Non-pigmented ciliary epithelial cell (primary cell): ENCODE results near the gene PLD2.
"Not testable (repeated sequence)": the region's sequence is repeated elsewhere in the genome, so short reads cannot be mapped to it uniquely, and the experiment has no call there.

Source experiments
- DNase-seq: peaks from one replicate; pipeline ENCODE4 v3.0.0-alpha.2; 2010; ENCODE audit warnings: low read depth

Gene PLD2

DNA sequence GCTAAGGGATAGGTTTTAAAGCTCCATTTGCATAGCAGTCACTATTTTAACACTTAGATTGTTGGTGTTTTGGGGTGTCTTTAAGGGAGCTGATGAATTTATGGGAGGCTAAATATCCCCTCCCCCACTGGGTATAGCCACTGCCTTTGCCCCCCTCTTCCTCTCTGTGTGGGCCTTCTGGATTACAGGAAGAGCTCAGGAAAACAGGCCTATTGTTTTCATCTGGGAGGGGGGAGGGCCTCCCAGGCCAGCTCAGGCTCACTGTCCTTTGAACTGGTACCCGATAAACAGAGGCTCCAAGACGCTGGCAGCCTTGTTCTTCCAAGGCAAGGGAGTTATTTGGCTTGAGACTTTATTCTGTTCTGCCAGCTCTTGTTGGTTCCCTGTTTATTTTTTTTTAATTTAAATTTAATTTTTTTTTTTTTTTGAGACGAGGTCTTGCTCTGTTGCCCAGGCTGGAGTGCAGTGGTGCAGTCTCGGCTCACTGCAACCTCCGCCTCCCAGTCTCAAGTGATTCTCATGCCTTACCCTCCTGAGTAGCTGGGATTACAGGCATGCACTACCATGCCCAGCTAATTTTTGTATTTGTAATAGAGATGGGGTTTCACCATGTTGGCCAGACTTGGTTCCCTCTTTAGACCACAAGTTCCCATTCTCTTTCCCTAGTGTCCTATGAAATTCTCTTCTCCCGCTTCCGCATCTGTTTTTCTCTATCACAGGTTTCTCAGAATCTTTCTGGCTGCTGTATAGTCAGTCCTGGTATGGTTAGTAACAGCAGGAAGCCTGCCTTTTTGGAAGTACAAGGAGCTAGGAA, 51.3 kb downstream of the PLD2 start:
- DNase-seq = no peak

DNA sequence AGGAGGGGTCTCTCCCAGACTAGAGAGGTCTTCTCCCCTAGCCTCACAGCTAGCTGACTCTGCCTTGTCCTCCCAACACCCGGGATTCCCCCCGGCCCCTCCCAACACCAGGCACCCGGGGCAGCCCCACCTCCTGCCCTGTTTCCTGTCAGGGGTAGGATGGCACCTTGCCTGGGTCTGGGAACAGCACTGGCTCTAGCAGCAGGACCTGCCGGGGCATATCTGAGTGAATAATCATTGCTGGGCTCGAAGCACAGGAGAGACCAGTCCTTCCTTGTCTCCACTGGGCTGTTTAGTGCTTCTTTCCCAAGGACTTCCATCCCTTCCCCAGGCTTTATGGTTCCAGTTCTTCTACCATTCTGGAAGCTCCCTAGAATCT, 51.9 kb downstream of the PLD2 start:
- no peak for DNase-seq

DNA sequence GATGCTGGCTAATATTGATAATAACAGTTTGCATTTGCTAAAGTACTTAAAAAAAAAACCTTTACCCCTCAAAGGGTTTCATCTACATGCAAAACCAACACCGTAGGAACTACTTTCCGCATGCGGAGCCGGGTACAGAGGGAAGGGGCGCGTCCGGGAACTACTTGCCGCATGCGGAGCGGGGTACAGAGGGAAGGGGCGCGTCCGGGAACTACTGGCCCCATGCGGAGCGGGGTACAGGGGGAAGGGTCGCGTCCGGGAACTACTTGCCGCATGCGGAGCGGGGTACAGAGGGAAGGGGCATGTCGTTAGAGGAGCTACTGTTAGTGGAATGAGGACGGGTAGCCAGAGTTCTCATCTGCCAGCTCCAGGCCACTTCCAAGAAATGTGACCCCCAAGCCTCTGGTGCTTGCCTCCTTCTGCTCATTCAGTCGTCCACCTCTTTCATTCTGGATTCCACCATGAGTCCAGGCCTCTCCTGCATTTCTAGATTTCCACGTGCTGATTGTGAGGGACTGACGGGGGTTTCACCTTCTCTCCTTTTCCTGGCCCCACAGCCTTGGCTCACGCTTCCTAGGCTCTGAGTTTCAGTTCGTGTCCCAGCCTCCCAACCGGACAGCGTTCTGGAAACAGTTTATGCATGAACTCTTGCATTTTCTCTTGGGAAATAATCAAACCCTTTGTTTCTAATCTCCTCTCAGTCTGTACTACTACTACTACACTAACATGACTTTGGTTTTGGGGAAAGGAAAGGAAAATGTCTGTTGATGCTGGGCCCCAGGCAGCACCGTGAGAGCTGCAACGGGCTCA, 53.1 kb downstream of the PLD2 start:
- no peak for DNase-seq

DNA sequence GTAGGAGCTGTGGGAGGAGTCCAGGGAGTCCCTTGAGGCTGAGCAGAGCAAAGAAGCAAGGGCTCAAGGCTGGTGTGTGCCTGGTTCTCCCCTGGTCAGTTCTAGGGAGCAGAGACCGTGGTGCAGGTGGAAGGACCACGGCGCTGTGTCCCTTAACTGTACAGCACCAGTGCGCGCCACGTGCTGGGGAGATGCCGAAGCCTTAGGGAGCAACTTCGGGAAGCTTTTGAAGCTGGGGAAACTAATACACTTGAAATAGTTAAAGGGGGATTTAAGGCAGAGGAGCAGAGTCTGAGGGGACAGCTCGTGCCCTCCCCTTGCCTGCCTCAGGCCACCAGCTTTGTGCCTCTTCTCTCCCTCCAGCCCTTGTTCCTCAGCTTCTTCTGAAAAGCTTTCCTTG, 53.7 kb downstream of the PLD2 start:
- no peak for DNase-seq

DNA sequence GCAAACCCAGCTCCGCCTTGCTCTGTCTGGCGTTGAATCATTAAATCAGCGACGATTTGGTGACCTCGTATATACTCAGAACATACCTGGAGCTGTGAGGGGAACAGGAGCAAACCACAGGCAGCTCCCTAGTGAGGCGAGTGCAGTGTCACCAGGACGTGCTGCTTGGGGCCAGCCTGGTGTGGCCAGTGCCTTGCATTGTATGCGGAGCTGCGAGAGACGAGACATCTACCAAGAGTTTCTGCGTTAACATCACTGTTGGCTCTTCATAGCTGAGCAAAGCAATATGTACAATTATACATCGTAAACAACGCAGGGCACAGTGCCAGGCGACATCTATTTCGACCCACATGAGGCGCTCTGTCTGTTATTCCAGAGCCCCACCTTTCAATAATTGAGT, 54.1 kb downstream of the PLD2 start:
- no peak for DNase-seq

DNA sequence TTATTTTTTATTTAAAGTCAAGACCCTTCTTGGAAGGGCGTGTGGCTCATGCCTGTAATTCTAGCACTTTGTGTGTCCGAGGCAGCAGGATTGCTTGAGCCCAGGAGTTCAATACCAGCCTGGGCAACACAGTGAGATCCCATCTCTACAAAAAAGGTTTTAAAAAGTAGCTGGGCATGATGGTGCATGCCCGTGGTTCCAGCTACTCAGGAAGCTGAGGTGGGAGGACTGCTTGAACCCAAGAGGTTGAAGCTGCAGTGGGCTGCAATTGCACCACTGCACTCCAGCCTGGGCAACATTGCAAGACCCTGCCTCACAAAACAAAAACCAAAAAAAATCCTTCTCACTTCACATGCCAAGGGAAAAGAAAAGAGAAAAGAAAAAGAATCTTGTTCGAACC, 55.8 kb downstream of the PLD2 start:
- no peak for DNase-seq

DNA sequence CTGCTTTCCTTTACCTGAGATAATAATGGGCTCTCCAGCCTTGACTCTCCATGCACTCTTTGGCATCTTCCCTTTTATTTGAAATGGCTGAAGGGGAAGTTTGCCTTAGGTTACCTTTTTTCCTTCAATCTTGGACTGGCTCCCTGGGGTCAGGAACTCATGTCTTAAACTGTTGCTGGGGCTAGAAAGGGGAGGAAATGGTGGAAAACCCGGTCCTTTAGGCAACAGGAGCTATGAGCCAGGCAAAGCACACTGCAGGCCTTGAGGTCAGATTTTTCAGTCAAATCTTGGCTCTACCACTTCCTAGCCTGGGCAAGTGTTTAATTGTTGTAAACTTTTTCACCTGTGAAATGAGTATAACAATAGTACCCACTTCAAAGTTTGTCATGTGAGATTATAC, 56.4 kb downstream of the PLD2 start:
- DNase-seq = no peak

DNA sequence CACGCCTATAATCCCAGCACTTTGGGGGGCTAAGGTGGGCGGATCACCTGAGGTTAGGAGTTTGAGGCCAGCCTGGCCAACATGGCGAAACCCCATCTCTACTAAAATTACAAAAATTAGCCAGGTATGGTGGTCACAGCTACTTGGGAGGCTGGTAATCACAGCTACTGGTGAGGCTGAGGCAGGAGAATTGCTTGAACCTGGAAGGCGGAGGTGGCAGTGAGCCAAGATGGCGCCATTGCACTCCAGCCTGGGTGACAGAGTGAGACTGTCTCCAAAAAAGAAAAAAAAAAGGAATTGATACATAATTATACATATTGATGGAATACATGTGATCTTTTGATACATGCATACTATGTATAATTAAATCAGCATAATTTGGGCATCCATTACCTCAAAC, 60.6 kb downstream of the PLD2 start:
- not testable (repeated sequence) for DNase-seq

DNA sequence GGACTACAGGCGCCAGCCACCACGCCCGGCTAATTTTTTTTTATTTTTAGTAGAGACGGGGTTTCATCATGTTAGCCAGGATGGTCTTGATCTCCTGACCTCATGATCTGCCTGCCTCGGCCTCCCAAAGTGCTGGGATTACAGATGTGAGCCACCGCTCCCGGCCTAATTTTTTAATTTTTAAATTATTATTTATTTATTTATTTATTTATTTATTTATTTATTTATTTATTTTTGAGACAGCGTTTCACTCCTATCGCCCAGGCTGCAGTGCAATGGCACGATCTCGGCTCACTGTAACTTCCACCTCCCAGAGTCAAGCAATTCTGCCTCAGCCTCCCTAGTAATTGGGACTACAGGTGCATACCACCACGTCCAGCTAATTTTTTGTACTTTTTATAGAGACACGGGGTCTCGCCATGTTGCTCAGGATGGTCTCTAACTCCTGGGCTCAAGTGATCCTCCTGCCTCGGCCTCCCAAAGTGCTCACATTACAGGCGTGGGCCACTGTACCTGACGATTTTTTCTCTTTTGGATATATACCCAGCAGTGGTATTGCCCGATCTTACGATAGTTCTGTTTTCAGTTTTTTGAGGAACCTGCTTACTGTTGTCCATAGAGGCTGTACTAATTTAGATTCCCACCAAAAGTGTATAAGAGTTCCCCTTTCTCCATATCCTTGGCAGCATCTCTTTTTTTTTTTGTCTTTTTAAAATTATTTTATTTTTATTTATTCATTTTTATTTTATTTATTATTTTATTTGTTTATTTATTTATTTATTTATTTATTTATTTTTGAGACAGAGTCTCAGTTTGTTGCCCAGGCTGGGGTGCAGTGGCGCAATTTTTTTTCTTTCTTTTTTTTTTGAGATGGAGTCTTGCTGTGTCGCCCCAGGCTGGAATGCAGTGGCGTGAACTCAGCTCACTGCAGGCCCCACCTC, 62.4 kb downstream of the PLD2 start:
- not testable (repeated sequence) for DNase-seq

DNA sequence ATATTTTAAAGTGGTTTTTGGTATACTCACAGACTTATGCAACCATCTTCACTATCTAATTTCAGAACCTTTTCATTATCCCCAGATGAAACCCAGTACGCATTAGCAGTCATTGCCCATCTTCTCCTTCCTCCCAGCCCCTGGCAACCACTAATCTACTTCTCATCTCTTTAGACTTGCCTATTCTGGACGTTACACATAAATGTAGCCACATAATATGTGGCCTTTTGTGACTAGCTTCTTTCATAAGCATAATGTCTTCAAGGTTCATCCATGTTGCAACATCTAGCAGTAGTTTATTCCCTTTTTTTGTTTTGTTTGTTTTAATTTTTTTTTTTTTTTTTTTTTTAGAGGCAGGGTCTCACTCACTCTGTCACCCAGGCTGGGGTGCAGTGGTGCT, 63.9 kb downstream of the PLD2 start:
- DNase-seq = no peak

DNA sequence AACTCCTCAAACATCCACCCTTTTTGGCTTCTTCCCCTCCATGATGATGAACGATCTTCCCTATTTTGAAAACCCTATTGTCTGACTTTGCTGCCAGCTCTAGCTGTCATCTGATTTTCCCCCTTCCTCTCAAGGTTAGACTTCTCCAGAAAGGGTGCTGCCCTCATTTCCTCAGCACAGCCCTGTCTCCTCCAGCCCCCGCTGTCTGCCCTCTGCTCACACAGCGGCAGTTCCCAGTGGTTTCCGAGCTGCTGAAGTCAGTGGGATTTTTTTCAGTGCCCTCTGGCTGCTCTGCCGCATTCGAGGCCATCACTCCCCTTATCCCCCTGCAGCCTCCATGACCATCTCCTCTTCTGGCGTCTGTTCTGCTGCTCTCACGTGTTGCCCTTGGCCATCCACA, 65.8 kb downstream of the PLD2 start:
- no peak for DNase-seq
